ENCODE results near the gene B4GALT6. TPM values are rescaled to one million over a fixed set of nuclear protein-coding genes. Genes with fewer than 3 reads are reported as not detected.
A peak's percentile ranks its signal among the peaks of the same experiment; 100 is the strongest.

The B4GALT6 gene
- total and polyA plus RNA-seq, 2 of the 13 experiments (the other 11 are each of a cell fraction or from before 2014, with no cell fraction given), result 1.9 to 3.3 TPM

GRCh38 chr18:31591628-31592027 lies 92.8 kb downstream of the B4GALT6 start, which contains the start of gene TTR (continued):
- TF ChIP-seq IRF9 (CRISPR knock-in tag; IDR thresholded peaks at IDR 0.05; ENCODE audit: borderline replicate concordance) (no peak), ZNF468 (CRISPR knock-in tag; IDR thresholded peaks at IDR 0.05) (no peak), SIN3A (IDR thresholded peaks at IDR 0.05; ENCODE audit: borderline replicate concordance, low read depth, low read length) (no peak), GFI1 (CRISPR knock-in tag; IDR thresholded peaks at IDR 0.05; ENCODE audit: borderline replicate concordance) (no peak), FOXP4 (CRISPR knock-in tag; IDR thresholded peaks at IDR 0.05) (peak; percentile 92), ZNF33B (CRISPR knock-in tag; IDR thresholded peaks at IDR 0.05) (no peak), ZBTB33 (CRISPR knock-in tag; IDR thresholded peaks at IDR 0.05) (no peak), REPIN1 (CRISPR knock-in tag; IDR thresholded peaks at IDR 0.05; ENCODE audit: borderline replicate concordance, low read depth) (peak; percentile 71; the same call in 1 of the 2 replicates), NR2F2 (IDR thresholded peaks at IDR 0.05; ENCODE audit: borderline replicate concordance, low read depth) (peak; percentile 75), SCMH1 (CRISPR knock-in tag; IDR thresholded peaks at IDR 0.05; ENCODE audit: borderline replicate concordance) (no peak), MZF1 (CRISPR knock-in tag; IDR thresholded peaks at IDR 0.05; ENCODE audit: borderline replicate concordance) (no peak), ZNF605 (CRISPR knock-in tag; IDR thresholded peaks at IDR 0.05) (no peak), FOXM1 (CRISPR knock-in tag; IDR thresholded peaks at IDR 0.05) (no peak), BRF2 (CRISPR knock-in tag; IDR thresholded peaks at IDR 0.05) (no peak), HNRNPH1 (optimal IDR thresholded peaks at IDR 0.05; ENCODE audit: low read depth, low read length) (no peak), THAP8 (CRISPR knock-in tag; IDR thresholded peaks at IDR 0.05; ENCODE audit: borderline replicate concordance) (no peak), ZNF597 (CRISPR knock-in tag; IDR thresholded peaks at IDR 0.05) (no peak), DNMT3B (CRISPR knock-in tag; conservative IDR thresholded peaks at IDR 0.05) (no peak), SP1 (IDR thresholded peaks at IDR 0.05) (no peak), SP1 (CRISPR knock-in tag; IDR thresholded peaks at IDR 0.05) (no peak), ELF1 (CRISPR knock-in tag; IDR thresholded peaks at IDR 0.05) (no peak), IKZF5 (CRISPR knock-in tag; IDR thresholded peaks at IDR 0.05) (0 out of 2 replicates have a peak, but pooled peaks have one; percentile 60)

All from HepG2 (cell line).